HG03159 (cell line): ENCODE results near the gene ERC2.

Source experiments
- ATAC-seq: cut with Tn5 transposase; IDR thresholded peaks from one replicate; pipeline ENCODE4 v1.9.1; 2021; ENCODE audit warnings: mild to moderate bottlenecking, moderate library complexity; ENCODE audit not compliant: unreplicated experiment

The ERC2 gene

GRCh38 chr3:55725681-55726500, 742.4 kb downstream of the ERC2 start:
- ATAC-seq = no peak

GRCh38 chr3:55724821-55725220, 743.4 kb downstream of the ERC2 start:
- ATAC-seq = peak; percentile 57

GRCh38 chr3:55724407-55724784, 743.9 kb downstream of the ERC2 start:
- no peak for ATAC-seq

GRCh38 chr3:55723653-55724406, 744.4 kb downstream of the ERC2 start:
- no peak for ATAC-seq

- no peak for ATAC-seq
Observed at GRCh38 chr3:55721716-55722484, 746.4 kb downstream of the ERC2 start.

GRCh38 chr3:55720614-55721013, 747.7 kb downstream of the ERC2 start:
- ATAC-seq = no peak

GRCh38 chr3:55719508-55719907, 748.8 kb downstream of the ERC2 start:
- no peak for ATAC-seq

- no peak for ATAC-seq
Observed at GRCh38 chr3:55719006-55719405, 749.3 kb downstream of the ERC2 start.

GRCh38 chr3:55718521-55718921, 749.7 kb downstream of the ERC2 start:
- ATAC-seq = no peak

- ATAC-seq = no peak
Observed at GRCh38 chr3:55718074-55718473, 750.2 kb downstream of the ERC2 start.

- no peak for ATAC-seq
Observed at GRCh38 chr3:55717481-55717880, 750.8 kb downstream of the ERC2 start.

- no peak for ATAC-seq
Observed at GRCh38 chr3:55716611-55717225, 751.5 kb downstream of the ERC2 start.

- no peak for ATAC-seq
Observed at GRCh38 chr3:55716044-55716443, 752.2 kb downstream of the ERC2 start.

GRCh38 chr3:55714057-55714456, 754.2 kb downstream of the ERC2 start:
- ATAC-seq = no peak

GRCh38 chr3:55711646-55712045, 756.6 kb downstream of the ERC2 start:
- no peak for ATAC-seq

- no peak for ATAC-seq
Observed at GRCh38 chr3:55709411-55710012, 758.8 kb downstream of the ERC2 start.

- ATAC-seq = no peak
Observed at GRCh38 chr3:55708921-55709320, 759.3 kb downstream of the ERC2 start.

- ATAC-seq = no peak
Observed at GRCh38 chr3:55708242-55708641, 760.0 kb downstream of the ERC2 start.

GRCh38 chr3:55704521-55704920, 763.7 kb downstream of the ERC2 start:
- ATAC-seq = no peak

GRCh38 chr3:55702822-55703221, 765.4 kb downstream of the ERC2 start:
- no peak for ATAC-seq

- no peak for ATAC-seq
Observed at GRCh38 chr3:55701997-55702396, 766.3 kb downstream of the ERC2 start.
